GM18858 (cell line): ENCODE data around the gene CARD14.

ENCODE experiments used
- ATAC-seq: cut with Tn5 transposase; IDR thresholded peaks from one replicate; pipeline ENCODE4 v1.9.1; 2021; ENCODE audit not compliant: unreplicated experiment

The CARD14 gene

GRCh38 chr17:80169784-80170500 is at the start of gene CARD14:
TSS of gene CARD14 (plus strand) at chr17:80170030. CDS start at chr17:80181439, 11,409 bp downstream.
- no peak for ATAC-seq

DNA sequence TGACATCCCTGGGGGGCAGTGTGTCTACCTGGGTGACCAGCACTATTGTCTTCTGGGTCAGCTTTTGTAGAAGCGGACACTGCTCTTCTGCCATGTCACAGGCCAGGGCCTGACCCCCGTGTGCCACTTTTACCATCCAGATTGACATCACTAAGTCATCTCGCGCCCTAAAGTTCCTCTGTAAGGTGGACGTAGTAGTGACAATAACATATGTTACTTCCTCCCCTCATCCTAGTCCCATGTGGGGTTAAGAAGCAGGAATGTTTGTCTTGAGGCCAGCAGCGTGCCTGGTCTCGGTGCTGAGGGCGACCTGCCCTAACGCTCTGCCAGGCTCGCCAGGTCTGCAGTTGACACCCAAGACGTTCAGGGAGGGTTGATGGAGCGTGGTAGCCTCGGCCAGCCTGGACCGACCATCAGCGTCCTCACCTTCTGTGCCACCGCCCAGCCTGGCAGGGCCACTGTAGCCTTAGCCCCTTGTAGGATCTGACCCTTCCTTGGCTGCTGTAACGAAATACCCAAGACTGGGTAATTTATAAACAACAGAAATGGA is 47.7 kb upstream of the CARD14 start:
- no peak for ATAC-seq

DNA sequence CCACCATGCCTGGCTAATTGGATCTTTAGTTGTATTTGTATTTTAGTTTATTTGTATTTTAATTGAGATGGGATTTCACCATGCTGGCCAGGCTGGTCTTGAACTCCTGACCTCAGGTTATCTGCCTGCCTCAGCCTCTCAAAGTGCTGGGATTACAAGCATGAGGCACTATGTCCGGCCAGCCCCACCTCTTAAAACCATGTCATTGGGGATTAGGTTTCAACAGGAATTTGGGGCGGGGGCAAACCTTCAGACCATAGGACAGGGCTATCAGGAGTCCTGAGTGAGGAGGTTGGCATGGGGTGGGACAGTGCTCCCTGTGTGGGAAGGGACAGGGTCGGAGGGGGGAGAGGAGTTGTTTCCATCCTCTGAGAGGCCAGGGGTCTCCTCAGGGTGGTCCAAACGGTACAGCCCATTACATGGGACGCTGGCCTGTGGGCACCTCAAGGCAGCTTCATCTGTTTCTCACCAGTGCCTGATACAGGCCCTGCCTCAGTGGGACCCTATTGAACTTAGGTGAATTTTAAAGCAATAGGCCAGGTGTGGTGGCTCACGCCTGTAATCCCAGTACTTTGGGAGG is 46.8 kb upstream of the CARD14 start:
- no peak for ATAC-seq

DNA sequence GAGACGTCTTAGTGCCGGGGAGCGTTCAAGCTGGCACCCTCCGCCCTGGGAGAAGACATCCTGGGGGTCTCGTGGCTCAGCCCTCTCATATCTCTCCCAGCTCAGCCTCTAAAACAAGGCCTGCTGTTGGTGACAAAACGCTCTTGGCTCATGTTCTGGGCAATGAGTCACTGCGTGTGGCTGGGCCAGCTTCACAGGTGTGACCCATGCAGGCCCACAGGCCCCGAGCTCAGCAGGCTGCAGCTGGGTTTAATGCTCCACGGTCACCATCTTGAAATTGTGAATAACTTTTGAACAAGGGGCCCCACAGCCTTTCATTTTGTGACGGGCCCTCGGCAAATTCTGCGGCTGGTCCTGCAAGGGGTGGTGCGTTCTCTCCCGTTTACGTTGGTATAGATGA is 46.0 kb upstream of the CARD14 start:
- ATAC-seq, result no peak

GRCh38 chr17:80124351-80124981 is 45.4 kb upstream of the CARD14 start:
- no peak for ATAC-seq

DNA sequence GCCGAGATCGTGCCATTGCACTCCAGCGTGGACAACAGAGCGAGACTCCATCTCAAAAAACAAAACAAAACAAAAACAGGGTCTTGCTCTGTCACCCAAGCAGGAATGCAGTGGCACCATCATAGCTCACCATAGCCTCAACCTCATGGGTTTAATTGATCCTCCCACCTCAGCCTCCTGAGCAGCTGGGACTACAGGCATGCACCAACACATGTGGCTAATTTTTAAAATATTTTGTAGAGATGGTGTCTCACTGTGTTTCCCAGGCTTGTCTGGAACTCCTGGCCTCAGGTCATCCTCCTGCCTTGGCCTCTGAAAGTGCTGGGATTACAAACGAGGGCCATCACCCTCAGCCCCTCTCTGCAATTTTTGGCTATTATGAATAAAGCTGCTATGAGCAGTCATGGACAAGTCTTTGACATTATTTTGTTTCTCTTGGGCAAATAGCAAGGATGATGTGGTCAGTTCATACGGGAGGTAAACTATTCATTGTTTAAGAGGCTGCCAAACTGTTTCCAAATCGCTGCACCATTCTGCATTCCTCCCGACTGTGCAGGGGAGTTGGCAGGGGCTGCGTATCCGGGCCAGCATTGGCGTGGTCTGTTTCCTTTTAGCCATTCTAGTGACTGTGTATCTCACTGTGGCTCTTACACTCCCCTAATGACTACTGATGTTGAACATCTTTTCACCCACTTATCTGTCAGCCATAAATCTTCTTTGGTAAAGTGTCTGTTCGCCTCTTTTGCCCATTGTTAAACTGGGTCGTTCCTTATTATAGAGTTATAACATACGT is 44.0 kb upstream of the CARD14 start:
- no peak for ATAC-seq

DNA sequence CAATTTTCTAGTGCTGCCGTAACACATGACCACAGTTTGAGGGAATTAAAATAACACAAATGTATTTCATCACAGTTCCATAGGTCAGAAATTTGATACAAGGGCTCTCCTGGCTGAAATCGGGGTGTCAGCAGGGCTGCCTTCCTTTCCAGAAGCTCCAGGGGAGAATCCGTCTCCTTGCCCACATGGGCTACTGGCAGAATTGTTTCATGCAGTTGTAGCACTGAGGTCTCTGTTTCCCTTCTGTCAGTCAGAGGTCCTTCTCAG is 43.4 kb upstream of the CARD14 start:
- no peak for ATAC-seq

GRCh38 chr17:80129006-80129565 is 40.7 kb upstream of the CARD14 start:
- ATAC-seq, result no peak

- no peak for ATAC-seq
These were observed 38.8 kb upstream of the CARD14 start for GRCh38 chr17:80130992-80131391.

GRCh38 chr17:80132906-80133625 is 36.8 kb upstream of the CARD14 start:
- no peak for ATAC-seq

GRCh38 chr17:80133626-80133970 is 36.2 kb upstream of the CARD14 start:
- ATAC-seq, result no peak

- no peak for ATAC-seq
These were observed 32.7 kb upstream of the CARD14 start for GRCh38 chr17:80137131-80137530.

GRCh38 chr17:80138856-80139426 is 30.9 kb upstream of the CARD14 start:
- ATAC-seq, result no peak

GRCh38 chr17:80141463-80142165 is 28.2 kb upstream of the CARD14 start:
- no peak for ATAC-seq

DNA sequence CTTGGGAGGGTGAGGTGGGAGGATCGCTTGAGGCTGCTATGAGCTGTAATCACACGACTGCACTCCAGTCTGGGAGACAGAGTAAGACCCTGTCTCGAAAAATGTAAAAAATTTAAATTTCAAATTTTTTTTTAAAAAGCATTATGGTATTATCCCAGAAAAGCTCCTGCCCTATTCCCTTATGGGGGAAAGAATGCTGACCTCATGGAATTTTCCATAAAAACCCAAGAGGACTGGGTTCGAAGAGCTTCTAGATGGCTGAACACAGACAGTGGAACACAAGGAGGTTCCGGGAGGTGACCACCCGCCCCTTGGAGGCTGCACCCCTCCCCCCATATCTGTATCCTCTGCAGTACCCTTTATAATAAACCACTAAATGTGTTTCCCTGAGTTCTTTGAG is 26.9 kb upstream of the CARD14 start:
- no peak for ATAC-seq

DNA sequence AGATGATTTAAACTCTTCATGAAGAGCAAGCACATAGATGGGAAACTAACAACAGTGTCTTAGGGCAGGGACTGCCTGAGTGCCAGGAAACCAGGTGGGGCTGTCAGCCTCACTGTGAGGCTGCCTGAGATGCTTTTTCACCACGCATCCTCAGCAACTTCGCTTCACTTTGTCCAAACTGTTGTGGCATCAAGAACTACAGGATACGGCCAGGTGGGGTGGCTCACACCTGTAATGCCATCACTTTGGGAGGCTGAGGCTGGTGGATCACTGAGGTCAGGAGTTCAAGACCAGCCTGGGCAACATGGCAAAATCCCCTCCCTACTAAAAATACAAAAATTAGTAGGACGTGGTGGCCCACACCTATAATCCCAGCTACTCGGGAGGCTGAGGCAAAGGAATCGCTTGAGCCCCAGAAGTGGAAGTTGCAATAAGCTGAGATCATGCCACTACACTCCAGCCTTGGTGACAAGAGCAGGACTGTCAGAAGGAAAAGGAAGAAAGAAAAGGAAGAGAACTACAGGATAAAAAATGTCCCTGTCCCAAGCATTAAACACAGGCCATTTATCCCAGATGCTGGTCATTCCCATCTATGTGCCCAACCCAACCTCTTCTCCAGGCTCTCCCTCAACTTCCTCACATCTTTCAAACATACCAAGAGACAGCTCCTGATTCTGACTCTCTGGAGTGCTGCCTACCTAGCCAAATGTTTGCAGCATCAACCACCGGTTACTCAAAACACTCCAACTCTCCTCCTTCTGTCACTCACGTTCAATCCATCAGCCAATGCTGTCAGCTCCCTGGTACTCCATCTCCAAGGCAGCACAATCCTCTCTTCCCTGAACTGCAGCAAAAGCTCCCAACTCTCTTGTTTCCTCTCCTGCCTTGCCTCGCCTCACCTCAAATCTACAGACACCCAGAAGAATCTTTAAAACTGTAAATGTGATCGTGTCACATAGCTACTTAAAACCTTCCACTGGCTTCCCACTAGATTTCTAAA is 24.5 kb upstream of the CARD14 start:
- ATAC-seq, result no peak

DNA sequence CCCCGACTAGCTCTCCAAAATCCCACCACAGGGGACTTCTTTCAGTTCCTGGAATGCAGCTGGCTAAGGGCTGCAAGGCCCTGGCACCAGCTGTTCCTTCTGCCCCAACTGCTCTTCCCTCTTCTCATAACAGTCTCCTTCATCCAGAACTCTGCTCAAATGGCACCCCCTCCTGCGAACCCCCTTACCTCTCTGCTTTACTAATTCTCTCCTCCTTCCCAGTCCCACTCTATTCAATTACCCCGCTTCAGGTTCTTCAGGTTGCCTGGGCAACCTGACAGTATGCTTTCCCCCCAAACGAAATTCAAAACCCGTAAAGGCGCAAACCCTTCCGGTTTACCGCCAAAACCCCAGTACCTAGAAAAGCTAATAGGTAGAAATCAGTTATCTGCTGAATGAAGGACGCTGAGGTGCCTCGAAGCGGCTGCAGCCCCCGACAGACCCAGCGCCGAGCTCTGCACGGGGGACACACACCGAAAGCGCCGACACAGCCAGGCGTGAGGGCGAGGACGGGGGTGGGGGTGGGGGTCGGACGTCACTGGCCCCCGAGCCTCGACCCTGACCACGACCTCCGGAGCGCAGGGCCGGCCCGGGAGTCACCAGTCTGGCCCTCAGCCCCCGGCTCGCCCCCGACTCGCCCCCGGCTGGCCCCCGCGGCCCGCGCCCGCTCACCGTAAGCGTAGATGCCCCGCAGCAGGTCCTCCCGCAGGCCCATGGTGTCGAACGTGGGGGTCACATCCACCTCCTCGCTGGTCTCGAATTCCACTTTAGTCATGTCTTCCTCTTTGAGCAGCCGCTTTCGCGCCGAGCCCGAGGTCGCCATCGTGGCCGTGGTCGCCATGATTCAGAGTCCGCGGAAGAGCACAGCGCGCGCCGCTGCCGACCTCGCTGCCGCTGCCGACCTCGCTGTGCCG is 23.5 kb upstream of the CARD14 start:
- ATAC-seq, result no peak
